Transverse colon (tissue), 3 donors: ENCODE data around the gene POLD2.

ENCODE experiments used
- POLR2A ChIP-seq: fragments of 450-650 bp; IDR thresholded peaks from one replicate; pipeline ENCODE4 v1.6.1; 2016; ENCODE audit warnings: antibody characterized with exemption, mild to moderate bottlenecking, moderate library complexity
- TF ChIP-seq, protein P1 (sequence below), 5 experiments: fragments of 200-600 bp in 3 of 5; fragments of 450-650 bp in 2 of 5; sonication (generic) in 3 of 5; IDR thresholded peaks; 1 replicate in 2 of 5; 2 replicates in 3 of 5; pipeline ENCODE4 v1.5.1; 2016 to 2017; ENCODE audit warnings: antibody characterized with exemption in 5 of 5, inconsistent platforms in 3 of 5, mild to moderate bottlenecking in 2 of 5, moderate library complexity in 1 of 5

DNA sequence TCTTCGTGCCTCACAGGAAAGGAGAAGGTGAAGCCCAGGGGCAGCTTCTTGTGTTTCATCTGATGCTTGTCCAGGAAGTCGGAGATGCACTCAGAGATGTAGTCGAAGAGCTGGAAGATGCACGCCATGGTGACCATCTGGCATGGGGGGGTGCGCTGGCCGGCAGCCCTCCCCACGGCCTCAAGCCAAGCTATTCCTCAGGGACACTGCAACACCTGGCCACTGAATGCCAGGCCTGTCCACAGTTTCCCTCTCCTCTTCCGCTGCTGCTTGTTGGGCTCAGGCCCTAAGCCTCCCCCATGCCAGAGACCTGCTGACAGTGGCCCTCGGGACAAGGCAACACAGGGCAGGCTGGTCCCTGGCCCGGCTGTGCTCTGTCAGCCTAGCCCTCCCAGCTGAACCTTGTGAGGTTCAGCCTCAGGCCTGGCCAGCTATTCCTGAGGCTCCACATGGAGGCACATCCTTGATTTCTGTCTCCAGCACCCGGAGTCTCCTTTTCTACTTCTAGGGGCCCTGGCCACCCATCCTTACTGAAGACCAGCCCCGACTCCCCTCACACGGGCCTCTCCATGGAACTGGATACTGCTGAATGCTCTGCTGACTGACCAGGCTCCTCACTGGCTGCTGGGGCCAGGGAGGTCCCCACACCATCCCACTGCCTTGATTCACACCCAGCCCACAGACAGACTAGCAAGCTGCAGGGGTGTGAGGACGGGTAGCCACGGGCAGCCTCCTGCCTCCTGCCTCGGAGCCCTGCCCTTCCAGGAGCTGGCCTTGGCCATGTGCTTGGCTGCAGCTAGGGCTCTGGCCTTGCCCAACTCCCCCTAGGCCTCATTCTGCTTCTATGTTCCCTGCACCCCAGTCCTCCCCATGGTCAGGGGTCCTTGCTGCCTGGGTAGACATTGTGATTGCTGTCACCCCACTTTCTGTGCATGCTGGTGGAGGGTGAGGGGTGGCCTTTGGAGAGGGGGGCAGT lies 27.9 kb upstream of the POLD2 start:
- TF ChIP-seq, protein P1, sequence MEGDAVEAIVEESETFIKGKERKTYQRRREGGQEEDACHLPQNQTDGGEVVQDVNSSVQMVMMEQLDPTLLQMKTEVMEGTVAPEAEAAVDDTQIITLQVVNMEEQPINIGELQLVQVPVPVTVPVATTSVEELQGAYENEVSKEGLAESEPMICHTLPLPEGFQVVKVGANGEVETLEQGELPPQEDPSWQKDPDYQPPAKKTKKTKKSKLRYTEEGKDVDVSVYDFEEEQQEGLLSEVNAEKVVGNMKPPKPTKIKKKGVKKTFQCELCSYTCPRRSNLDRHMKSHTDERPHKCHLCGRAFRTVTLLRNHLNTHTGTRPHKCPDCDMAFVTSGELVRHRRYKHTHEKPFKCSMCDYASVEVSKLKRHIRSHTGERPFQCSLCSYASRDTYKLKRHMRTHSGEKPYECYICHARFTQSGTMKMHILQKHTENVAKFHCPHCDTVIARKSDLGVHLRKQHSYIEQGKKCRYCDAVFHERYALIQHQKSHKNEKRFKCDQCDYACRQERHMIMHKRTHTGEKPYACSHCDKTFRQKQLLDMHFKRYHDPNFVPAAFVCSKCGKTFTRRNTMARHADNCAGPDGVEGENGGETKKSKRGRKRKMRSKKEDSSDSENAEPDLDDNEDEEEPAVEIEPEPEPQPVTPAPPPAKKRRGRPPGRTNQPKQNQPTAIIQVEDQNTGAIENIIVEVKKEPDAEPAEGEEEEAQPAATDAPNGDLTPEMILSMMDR (IDR thresholded peaks at IDR 0.05): no peak
- TF ChIP-seq POLR2A: no peak
